NCI-H2029 (cell line): ENCODE data around the gene RTBDN.

Source experiments
- DNase-seq: peaks from one replicate; lab custom pipeline; 2025; lab: John Stamatoyannopoulos, UW

The RTBDN gene

DNA sequence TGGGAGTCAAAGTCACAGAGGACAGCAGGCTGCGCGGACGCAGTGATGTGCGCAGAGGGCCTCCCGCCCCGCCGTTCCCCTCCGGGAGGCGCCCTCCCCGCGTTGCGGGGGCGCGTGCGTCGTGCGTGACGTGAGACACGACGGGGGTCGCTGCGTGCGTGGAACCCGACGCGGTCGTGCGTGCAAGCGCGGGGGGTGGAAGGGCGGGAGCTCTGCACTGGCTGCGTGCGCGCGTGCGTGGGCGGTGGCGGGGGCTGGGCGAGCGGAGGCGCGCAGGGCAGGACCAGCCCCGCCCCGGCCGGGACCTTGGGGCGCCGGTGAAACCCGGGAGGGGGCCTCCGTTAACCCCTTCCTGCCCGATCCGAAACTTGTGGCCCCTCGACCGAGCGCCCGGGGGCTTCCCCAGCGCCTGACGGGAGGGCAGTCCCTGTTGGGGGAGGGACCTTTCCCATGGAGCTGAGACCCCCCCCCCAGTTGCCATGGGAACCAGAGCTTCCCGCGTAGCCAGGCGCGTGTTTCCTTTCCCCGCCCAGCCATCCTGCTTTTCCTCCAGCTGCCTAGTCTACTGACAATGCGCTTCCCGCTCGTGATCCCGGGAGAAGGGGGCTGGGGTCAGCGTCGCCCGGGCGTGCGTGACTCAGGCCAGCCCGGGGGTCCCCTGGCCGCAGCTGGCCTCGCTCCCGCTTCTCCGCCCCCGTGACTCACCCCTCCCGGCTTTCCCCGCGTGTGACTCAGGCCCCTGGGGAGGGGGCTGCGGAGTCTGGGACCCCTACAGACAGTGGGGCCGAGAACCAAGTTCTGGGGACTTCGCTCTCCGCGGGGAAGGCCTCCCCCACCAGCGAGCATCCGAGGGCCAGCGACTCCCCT lies 51.7 kb downstream of the RTBDN start:
- DNase-seq: peak; percentile 69

DNA sequence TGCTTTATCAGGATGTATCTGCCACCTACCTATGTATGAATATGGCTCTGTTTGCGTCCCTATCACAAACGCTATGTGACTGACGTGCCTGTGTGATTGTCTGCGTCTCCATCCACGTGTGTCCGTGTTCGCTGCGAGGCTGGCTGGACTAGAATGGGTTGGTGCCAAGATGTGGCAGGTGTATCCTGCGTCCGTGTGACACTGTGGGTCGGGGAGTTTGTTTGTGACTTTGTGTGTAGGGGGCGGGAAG lies 52.3 kb downstream of the RTBDN start:
- DNase-seq: no peak

DNA sequence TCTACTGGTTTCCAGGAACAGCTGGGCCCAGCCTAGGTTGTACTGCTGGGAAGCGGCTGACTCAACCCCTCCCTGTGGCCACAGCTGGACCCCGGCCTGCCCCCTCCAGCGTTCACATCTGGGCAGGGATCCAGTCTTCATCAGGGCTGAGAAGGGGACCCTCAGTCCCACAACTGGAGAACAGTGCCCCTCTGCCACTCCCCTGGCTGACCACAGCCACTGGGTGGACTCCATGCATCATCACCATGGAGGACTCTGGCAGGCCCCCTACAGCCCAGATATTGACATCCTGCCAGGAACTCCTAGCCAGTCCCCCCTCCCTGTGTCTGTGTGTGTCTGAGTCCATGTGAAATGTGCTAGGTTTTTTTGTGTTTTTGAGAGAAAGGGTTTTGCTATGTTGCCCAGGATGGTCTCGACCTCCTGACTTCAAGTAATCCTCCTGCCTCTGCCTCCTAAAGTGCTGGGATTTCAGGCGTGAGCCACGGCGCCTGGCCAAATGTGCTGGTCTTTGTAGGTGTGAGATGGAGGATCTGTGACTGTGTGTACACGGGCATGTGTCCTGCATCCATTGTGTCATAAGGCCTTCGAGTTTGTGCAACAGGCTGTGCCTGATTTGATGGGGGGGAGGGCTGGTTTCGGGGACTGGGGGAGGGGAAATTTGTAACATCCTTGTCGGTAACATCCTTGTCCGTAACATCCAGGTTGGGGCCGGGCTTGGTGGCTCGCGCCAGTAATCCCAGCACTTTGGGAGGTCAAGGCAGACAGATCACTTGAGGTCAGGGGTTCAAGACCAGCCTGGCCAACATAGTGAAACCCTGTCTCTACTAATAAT lies 55.0 kb downstream of the RTBDN start:
- no peak for DNase-seq

DNA sequence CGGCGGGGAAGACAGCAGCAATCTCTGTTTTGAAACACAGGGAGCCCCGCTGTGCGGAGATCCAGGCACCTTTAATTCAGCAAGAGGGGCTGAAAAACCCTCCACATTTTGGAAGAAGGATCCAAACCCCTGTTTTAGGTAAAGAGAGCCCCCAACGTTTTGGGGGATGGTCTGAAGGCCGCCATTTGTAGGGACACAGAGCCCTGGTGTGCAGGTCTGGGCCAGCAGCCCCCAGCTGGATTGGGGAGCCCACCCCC lies 55.5 kb downstream of the RTBDN start:
- DNase-seq: no peak

DNA sequence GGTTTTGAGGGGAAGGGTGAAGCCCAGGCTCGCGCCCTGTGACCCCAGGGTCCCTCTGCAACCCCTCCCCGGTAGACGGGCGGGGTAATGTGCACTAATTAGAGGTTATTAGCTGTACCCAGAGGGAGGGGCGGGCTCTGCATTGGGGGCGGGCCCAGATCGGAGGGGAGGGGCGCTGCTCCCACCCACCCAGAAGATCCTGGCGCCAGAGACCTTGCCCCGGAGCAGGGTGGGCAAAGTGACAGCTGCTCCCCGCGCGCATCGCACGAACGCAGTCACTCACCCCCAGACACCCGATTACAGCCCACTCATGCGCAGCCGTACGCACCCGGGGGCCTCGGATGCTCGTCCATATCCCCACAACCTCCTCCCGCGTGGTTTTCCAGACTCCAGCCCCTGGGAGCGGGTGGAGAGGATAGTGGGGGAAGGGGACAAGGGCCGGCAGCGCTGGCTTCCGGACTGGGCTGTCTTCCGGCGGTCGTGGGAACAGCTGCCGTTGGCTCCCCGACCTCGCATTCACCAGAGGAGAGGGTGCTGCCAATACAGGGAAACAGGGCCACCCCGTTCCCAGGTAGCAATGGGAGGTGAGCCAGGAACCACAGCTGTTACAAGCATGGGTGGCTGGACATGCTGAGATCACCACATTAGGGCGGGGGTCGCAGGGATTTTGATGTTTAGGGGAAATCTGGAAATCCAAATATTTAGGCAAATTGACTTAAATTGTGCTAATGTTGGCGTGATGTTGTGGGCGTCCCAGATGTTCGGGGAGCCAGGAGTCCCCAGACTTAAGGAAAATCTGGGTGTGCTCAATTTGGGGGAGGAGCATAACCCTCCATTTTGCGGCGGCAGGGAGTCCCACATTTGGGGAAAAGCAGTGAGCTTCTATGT lies 56.1 kb downstream of the RTBDN start:
- peak; percentile 65 for DNase-seq

DNA sequence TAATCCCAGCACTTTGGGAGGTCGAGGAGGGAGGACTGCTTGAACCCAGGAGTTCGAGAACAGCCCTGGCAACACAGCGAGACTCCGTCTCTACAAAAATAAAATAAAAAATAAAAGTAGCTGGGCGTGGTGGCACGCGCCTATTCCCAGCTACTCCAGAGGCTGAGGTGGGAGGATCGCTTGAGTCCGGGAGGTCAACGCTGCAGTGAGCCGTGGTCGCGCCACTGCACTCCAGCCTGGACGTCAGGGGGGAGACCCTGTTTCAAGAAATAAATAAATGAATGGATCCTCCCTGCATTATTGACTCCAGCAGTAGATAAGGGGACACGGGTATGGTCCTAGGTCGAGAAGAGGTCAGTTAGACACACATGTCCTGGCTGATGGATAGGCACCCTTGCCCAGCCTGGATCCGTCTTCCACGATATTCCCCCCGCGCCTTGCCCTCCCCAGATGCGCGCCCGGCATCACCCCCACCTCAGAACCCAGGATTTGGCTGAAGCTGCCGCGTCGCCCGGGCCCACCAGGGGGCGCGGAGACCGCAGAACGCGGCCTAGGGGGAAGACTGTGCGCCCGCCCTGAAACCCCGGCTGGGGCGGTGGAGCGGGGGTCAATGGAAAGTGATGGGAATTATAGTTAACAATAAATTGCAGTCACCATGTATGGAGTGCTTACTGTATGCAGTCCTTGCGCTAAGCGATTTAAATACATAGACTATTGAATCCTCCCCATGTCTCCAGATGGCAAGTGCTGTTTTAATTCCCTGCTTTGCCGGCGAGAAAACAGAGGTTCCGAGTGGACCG lies 57.0 kb downstream of the RTBDN start:
- peak; percentile 73 for DNase-seq
